ENCODE measurements around the gene ANO7.

Gene ANO7

DNA sequence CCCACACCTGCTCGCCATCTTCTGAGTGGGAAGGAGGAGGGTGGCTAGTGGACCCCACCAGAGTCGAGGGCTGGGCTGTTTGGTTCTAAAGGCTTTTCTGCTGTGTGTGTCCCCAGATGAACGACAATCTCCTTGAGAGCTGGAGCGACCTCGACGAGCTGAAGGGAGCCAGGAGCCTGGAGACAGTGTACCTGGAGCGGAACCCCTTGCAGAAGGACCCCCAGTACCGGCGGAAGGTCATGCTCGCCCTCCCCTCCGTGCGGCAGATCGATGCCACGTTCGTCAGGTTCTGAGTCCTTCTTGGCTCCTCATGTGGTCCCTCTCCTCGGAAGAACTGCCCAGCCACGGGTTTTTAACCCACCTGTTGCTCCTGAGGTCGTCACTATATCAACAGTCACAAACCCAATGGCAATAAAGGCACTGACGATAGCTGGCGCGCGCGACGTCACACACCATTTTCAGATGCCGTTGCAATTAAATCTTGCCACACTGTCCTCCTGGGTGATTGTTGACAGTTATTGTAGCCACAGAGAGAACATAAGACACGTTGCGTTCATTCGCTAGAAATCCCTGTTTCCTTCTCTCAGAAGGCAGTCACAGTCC lies 5.8 kb upstream of the ANO7 start:
- TF ChIP-seq POLR2AphosphoS5 (IDR thresholded peaks at IDR 0.05; ENCODE audit: low read depth, low read length) (no peak), TAF1 (IDR thresholded peaks at IDR 0.05; ENCODE audit: borderline replicate concordance, insufficient read depth, low read length) (no peak), FOXP2 (optimal IDR thresholded peaks at IDR 0.05; ENCODE audit: borderline replicate concordance, extremely low read depth, extremely low read length, insufficient read depth) (no peak)
- TF ChIP-seq, protein P1, sequence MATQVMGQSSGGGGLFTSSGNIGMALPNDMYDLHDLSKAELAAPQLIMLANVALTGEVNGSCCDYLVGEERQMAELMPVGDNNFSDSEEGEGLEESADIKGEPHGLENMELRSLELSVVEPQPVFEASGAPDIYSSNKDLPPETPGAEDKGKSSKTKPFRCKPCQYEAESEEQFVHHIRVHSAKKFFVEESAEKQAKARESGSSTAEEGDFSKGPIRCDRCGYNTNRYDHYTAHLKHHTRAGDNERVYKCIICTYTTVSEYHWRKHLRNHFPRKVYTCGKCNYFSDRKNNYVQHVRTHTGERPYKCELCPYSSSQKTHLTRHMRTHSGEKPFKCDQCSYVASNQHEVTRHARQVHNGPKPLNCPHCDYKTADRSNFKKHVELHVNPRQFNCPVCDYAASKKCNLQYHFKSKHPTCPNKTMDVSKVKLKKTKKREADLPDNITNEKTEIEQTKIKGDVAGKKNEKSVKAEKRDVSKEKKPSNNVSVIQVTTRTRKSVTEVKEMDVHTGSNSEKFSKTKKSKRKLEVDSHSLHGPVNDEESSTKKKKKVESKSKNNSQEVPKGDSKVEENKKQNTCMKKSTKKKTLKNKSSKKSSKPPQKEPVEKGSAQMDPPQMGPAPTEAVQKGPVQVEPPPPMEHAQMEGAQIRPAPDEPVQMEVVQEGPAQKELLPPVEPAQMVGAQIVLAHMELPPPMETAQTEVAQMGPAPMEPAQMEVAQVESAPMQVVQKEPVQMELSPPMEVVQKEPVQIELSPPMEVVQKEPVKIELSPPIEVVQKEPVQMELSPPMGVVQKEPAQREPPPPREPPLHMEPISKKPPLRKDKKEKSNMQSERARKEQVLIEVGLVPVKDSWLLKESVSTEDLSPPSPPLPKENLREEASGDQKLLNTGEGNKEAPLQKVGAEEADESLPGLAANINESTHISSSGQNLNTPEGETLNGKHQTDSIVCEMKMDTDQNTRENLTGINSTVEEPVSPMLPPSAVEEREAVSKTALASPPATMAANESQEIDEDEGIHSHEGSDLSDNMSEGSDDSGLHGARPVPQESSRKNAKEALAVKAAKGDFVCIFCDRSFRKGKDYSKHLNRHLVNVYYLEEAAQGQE (IDR thresholded peaks at IDR 0.05; ENCODE audit: insufficient read depth in 1 of 2, low read depth in 2 of 2, low read length in 2 of 2) = no peak

DNA sequence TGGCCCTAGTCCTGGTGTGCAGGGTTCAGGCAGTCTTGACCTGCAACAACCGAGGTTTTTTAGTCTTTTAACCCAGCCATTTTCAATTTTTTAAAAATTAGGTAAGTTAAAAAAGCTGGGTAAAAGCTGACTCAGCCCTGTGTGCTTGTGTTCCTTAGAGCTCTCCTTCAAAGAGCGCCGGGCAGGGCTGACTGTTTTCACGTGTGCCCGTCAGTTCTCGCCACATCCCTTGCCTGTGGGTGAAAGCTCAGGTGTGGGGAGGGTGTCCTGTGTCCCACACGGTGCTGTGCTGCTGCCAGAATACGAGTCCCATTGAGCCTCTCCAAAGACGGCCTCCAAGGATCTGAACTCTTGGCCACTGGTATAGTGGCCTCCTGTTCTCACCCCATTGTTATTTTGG lies 5.3 kb upstream of the ANO7 start:
- TF ChIP-seq SIN3A (IDR thresholded peaks at IDR 0.05; ENCODE audit: borderline replicate concordance, insufficient read depth, low read length) (no peak), POLR2AphosphoS5 (IDR thresholded peaks at IDR 0.05; ENCODE audit: low read depth, low read length) (no peak), FOXP2 (optimal IDR thresholded peaks at IDR 0.05; ENCODE audit: borderline replicate concordance, extremely low read depth, extremely low read length, insufficient read depth) (no peak), TAF1 (IDR thresholded peaks at IDR 0.05; ENCODE audit: borderline replicate concordance, insufficient read depth, low read length) (no peak)
- TF ChIP-seq, protein P1 (IDR thresholded peaks at IDR 0.05; ENCODE audit: insufficient read depth in 1 of 2, low read depth in 2 of 2, low read length in 2 of 2) = no peak

DNA sequence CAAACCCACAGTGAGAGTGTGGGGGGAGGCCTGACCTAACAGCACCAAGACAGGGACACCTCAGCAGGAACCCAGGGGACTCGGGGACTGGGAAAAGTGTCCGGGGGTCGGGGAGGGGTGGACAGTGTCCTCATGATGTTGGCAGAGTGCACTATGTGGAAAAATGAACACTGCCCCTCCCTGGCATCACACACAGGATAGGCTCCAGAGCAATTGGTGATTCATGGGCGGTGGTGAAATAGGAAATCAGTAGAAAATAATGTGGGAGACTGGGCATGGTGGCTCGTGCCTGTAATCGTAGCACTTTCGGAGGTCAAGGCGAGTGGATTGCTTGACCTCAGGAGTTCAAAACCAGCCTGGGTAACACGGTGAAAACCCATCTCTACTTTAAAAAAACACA lies 3.6 kb upstream of the ANO7 start:
- TF ChIP-seq FOXP2 (optimal IDR thresholded peaks at IDR 0.05; ENCODE audit: borderline replicate concordance, extremely low read depth, extremely low read length, insufficient read depth) = no peak
- TF ChIP-seq SIN3A (IDR thresholded peaks at IDR 0.05; ENCODE audit: borderline replicate concordance, insufficient read depth, low read length) = no peak
- no peak for TF ChIP-seq POLR2AphosphoS5 (IDR thresholded peaks at IDR 0.05; ENCODE audit: low read depth, low read length)
- no peak for TF ChIP-seq TAF1 (IDR thresholded peaks at IDR 0.05; ENCODE audit: borderline replicate concordance, insufficient read depth, low read length)
- TF ChIP-seq, protein P1 (IDR thresholded peaks at IDR 0.05; ENCODE audit: insufficient read depth in 1 of 2, low read depth in 2 of 2, low read length in 2 of 2) = no peak

DNA sequence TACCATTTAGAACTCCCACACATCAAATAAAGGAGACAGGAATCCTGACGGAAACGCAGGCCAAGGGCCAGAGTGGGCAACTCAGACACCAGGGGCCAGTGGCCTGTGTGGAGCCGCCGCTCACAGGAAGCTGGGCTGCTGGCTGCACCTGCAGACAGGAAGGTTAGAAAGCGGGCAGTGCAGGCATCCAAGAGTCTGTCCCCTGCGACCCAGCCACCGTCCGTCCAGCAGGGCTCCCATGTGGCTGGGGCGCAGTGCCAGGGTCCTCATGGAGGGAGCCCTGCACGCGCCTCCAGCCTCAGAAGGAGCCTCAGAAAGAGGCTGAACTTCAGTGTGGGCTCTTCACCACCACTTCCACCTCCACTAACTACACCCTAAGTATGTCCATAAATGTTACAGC lies 2.5 kb upstream of the ANO7 start:
- no peak for TF ChIP-seq POLR2AphosphoS5 (IDR thresholded peaks at IDR 0.05; ENCODE audit: low read depth, low read length)
- TF ChIP-seq, protein P1 (IDR thresholded peaks at IDR 0.05; ENCODE audit: insufficient read depth in 1 of 2, low read depth in 2 of 2, low read length in 2 of 2) = no peak
- TF ChIP-seq SIN3A (IDR thresholded peaks at IDR 0.05; ENCODE audit: borderline replicate concordance, insufficient read depth, low read length) = no peak
- TF ChIP-seq FOXP2 (optimal IDR thresholded peaks at IDR 0.05; ENCODE audit: borderline replicate concordance, extremely low read depth, extremely low read length, insufficient read depth) = no peak
- TF ChIP-seq TAF1 (IDR thresholded peaks at IDR 0.05; ENCODE audit: borderline replicate concordance, insufficient read depth, low read length) = no peak
